HG02870 (cell line): Measurements from ENCODE around the gene SPCS3.
"Not testable (repeated sequence)": the region's sequence is repeated elsewhere in the genome, so short reads cannot be mapped to it uniquely, and the experiment has no call there.

Experiments
- ATAC-seq: cut with Tn5 transposase; IDR thresholded peaks from one replicate; pipeline ENCODE4 v1.9.1; 2021; ENCODE audit warnings: mild to moderate bottlenecking, moderate library complexity; ENCODE audit not compliant: unreplicated experiment

SPCS3 gene

DNA sequence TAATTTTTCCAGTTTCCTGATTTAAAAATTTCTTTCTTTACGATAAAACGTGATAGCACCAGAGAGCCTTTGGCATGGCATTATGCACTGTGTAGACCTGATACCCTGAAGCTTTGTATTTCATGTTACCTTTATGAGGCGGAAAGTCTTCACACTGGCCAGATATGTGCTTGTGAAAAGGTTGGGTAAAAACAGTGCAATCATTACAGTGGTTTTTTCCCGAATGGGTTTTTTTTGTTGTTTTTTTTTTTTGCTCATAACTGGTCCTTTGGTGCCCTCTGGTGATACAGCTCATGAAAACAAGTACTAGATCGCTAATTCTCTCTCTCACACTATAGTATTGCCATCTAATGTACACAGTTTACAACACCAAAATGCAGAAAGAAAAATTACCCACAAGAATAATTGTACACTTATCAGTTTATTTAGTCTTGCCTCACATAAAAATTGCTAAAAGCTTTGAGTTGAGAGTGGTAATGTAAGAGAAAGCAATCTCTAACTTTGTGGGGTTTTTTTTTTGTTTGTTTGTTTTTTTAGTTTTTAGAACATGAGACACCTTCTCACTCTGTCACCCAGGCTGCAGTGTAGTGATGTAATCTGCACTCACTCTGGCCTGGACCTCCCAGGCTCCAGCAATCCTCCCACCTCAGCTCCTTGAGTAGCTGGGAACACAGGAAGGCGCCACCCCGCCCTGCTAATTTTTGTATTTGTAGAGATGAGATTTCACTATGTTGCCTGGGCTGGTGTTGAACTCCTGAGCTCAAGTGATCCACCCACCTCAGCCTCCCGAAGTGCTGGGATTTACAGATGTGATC lies 21.3 kb downstream of the SPCS3 start:
- peak; percentile 62 for ATAC-seq

DNA sequence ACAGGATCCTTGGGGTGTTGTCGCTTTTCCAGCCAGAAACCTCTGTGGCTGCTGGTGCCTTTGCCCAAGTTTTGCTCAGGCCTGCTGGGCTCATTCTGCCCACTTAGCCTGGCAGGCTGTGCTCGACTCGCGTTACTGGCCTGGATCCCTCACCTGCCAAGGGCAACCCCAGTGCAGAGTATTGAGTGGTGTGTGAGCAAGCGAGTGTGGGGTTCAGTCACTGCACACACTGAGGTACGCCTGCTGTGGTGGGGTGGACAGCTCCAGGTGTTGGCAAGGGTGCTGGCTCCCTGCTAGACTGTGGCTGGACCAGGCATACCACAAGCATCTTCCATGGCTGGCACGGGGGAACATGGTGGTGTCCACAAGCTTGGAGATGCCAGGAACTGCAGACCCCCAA lies 22.6 kb downstream of the SPCS3 start:
- no peak for ATAC-seq

DNA sequence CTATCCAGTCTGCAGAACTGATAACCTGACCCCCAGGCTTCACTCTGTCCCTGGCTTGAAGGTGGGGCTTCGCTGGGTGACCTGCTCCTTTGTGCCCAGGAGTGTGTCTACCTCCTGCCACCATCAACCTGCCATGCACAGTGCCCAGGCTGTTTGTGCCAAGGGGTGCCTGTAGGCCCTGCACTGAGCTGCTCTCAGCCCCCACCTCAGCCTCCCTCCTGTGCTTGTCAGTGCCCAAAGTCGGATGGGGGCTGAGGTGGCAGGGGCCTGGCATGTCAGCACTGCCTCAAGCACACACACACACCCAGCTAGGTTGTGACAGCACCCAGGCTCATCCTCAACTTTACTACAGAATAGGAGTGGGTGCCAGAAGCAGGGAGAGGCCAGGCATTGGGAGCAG lies 23.5 kb downstream of the SPCS3 start:
- ATAC-seq = no peak

DNA sequence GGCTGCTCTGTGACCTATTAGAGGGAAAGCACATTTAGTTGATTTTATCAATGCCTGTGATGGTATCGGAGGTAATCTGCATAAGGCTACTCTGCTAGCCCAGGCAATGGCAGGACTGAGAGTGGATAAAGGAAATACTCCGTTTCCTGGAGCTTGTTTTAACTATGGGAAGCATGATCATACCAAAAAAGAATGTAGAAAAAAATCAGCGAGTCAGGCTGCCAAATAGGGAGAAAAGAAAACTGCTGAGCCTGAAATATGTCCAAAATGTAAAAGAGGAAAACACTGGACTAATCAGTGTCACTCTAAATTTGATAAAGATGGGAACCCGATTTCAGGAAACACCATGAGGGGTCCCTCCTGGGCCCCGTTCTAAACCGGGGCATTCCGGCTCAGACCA lies 25.6 kb downstream of the SPCS3 start:
- not testable (repeated sequence) for ATAC-seq

DNA sequence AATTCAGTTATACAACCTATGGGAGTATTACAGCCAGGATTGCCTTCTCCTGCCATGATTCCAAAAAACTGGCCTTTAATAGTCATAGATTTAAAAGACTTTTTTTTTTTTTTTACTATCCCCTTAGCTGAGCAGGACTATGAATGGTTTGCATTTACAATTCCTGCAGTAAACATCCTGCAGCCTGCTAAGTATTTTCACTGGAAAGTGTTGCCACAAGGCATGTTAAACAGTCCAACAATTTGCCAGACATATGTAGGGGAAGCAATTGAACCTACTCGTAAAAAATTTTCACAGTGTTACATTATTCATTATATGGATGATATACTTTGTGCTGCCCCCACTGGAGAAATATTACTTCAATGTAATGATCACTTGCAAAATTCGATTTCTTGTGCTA lies 27.1 kb downstream of the SPCS3 start:
- not testable (repeated sequence) for ATAC-seq

DNA sequence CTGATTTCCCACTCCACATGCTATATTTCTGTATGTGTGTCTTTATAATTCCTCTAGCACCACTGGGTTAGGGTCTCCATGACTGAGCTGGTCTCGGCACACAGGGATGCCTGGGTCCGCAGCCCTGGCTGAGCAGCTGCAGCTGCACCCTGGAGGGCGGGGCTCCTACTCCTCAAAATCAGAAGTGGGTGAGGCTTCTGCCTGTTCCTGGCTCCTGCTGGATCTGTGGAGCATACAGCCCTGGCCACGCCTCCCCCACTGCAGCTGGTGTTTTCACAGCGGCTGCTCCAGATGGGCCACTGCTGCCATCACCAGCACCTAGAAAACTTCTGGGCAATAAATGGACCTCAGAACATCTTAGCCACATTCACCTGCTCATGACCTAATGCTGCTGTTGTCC lies 30.9 kb downstream of the SPCS3 start:
- ATAC-seq = no peak

DNA sequence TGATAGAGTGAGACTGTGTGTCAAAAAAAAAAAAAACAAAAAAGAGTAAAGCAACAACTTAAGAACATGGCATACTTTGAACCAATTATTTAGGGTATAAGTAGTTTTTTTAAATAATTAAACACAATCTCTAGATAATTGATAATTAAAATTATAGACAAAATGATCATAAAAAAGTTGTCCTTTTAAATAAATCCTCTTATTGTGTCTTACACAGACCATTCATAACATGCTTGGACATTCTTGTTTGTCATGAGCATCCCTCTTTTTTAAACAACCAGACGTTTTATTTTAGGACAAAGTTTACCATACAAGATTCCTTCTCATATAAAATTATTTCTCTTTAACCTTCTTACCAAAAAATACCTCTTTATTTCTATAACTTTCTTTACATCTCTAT lies 35.1 kb downstream of the SPCS3 start:
- no peak for ATAC-seq

DNA sequence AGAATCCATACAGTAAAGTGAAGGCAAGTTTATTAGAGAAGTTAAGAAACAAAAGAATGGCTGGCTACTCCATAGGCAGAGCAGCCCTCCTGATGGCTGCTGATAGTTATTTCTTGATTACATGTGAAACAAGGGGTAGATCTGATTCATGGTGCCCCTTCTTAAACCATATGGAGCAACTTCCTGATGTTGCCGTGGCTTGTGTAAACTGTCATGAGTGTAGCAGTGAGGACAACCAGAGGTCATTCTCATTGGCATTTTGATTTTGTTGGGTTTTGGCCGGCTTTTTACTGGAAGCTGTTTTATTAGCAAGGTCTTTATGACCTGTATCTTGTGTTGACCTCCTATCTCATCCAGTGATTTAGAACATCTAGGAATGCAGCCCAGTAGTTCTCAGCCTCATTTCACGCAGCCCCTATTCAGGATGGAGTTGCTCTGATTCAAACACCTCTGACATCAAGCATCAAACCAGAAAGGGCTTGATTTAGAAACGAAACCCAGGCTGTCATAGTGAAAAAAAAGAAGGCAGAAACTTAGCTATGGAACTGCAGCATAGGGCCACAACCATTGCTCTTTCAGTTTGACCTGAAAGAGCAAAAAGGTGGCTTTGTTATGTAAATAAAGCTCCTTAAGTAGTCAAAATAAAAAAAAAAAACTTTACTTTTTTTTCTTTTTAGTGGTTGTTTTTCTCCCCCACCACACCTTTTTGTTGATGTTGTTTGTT lies 37.8 kb downstream of the SPCS3 start:
- peak; percentile 100 for ATAC-seq

DNA sequence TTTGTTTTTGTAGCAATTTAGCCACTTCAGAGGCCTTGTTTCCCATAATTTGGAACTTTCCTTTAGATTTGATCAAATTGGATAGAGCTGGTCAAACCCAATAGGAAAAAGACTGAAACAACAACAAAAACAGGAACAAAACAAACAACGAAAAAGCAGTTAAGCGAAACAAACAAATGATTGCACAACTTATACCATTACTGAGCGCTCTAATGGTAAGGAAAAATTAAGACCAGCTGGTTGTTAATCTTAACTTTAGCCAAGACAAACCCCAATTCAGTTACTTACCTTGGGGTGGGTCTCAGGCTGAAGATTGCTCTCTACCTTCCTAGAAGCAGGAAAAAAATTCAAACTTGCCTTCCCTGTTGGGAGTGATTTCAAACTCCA lies 38.3 kb downstream of the SPCS3 start:
- peak; percentile 6 for ATAC-seq

DNA sequence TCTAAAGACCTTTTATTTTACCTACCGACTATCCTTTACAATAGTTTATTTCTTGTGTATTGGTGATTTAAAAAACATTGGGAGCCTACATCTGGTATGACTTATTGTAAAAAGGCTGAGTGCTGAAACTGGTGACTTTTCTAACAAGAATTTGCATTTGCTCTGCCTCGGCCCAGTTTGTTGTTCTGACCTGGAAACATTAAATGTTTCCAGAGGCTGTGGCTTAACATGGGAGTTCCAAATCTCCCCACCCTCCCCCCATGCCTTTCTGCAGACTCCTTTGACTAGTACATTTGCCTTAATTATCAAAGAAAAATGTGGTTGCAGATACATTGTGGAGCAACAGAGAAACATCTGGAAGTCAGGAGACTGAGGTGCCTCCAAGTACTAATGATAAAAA lies 39.8 kb downstream of the SPCS3 start:
- no peak for ATAC-seq

DNA sequence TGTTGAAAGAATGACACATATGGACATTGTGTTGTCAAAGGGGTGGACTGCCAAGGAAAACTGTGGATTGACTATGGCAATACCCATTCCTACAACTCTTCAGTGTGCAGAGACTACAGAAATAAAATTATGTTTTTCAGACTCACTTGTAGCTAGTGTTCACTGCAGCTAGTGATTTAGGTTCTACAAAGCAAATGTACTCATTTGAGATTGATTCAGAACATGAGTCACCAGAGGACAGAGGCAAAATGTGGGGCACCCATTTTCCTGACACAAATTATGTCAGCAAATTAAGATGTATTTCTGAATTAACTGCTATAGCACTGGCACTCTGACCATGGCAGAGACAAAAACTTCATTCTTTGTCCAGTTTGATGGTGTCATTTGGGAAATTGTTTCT lies 40.7 kb downstream of the SPCS3 start:
- ATAC-seq = no peak

DNA sequence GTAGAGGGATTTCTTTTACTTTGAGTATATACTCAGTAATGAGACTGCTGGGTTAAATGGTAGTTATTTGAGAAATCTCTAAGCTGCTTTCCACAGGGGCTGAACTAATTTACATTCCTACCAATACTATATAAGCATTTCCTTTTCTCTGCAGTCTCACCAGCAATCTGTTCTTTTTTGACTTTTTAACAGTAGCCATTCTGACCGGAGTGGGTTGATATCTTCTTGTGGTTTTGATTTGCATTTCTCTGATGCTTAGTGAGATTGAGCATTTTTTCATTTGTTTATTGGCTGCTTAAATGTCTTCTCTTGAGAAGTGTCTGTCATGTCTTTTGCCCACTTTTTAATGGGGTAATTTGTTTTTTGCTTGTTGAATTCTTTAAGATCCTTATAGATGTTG lies 43.3 kb downstream of the SPCS3 start:
- ATAC-seq = peak; percentile 83

DNA sequence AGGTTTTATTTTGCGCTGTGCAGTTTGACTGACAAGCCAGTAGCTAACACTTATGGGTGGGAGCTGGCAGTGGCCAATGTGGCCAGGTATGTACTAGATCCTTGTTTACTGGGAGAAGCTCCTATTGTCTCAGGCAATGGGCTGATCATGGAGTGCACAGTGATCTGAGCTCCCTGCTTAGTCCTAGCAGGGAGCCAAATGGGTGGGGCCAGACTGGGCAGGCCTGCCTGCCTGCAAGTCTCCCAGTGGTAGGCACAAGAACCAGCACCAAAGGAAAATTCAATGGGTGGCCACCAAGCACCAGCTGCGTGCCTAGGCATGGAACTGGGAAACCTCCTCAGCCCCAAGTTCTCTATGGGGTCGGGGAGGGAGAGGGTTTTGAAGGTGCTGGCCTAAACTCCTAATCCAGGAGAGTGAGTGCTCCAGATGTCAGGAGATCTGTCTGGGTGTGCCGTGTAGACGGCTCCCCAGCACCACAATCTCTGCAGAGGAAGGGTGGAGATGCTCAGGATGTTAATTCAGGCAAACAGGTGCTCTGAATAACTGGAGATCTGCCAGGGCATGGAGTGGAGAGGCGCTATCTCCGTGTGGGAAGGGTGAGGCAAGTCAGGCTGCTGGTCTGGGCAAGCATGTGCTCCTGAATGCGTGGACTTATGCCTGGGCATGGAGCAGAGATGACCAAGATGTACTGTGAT lies 48.2 kb downstream of the SPCS3 start:
- no peak for ATAC-seq

DNA sequence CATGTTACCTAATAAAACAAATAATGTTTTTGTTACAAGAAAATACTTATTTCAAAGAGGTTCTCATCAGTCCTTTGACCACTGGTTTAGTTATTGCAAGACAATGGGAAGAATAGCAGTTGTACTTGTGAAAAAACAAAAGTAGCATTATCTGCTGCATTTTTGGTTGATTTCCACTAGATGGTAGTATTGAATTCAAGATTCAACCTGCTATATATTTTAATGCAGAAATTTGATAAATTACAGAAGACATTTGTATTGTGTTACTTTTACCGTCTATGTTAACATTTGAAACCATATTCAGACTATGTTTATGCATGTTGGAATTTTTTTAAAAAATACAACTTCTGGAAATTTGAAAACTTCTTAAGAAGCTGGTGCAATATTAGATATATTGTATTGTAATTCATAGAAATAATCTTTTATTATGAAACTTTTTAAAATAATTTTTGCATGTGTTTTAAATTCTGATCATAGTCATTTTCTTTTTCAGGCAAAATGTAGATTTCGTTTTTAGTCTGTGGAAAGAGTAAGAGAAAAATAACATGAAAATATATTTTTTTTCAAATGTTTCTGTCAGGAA lies 56.4 kb downstream of the SPCS3 start:
- no peak for ATAC-seq

DNA sequence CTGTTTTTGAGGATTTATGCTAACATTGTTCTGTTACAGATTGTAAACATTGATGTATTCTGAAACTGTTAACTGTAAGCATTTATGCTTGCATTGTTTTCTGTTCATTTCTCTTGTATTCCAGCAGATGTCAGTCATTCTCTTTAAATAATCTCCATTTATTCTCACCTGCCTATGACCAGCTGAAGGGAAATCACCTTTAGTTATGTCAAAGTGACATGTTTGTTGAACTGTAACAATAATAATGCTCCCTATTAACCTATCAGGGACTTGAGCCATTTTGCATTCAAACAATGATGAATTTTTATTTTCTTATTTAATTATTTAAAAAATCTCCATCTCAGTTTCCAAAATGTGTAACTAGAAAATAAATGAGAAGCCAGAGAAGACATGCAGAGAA lies 58.0 kb downstream of the SPCS3 start:
- peak; percentile 90 for ATAC-seq

DNA sequence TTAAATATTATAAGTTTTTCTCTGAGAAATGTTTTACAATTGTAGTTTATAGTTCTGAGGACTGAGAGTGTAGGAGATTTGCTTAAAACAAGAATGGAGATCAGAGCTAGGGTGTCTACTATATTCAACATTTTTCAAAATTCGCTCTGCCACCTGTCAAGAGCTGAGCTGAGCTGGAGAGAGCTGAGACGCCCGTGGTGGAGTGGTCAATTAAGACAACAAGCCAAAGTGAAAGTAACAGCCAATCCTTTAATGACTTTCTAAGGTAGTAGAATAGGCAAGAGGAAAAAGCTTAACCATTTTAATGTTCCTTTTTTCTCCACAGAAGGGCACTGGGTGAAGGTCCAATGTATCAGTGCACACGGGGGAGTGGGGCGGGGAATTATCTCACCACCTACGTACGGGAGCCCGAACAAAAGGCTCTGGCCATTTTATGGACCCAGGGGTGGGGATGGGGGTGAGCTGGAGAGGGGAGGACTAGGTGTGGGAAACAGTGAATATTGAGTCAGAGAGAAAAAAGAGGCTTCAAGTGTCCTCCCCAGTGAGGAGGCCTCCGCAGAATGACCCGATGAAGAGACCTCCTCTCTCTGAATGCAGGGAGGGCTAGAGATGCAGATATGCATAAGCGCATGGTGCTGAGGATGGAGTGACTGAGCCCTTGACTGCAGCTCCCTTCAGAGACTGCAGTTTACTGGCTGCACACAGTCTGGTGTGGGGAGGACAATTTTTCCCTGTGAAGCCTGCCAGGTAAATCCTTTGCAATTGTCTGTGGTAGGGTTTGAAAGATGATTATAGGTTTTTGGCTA lies 60.8 kb downstream of the SPCS3 start:
- no peak for ATAC-seq
